Testis (tissue), 2 donors: ENCODE results near the gene TACC2.

Source experiments
- POLR2A ChIP-seq: fragments of 450-650 bp; IDR thresholded peaks from one replicate; pipeline ENCODE4 v1.6.1; 2017; ENCODE audit warnings: antibody characterized with exemption, mild to moderate bottlenecking, moderate library complexity
- TF ChIP-seq, protein P1 (sequence below), 3 experiments: fragments of 450-650 bp in 2 of 3; fragments of 200-600 bp in 1 of 3; sonication (generic) in 1 of 3; IDR thresholded peaks; one replicate each; pipeline ENCODE4 v1.5.1; 2016 to 2019; ENCODE audit warnings: antibody characterized with exemption in 3 of 3, mild to moderate bottlenecking in 2 of 3, moderate library complexity in 1 of 3

DNA sequence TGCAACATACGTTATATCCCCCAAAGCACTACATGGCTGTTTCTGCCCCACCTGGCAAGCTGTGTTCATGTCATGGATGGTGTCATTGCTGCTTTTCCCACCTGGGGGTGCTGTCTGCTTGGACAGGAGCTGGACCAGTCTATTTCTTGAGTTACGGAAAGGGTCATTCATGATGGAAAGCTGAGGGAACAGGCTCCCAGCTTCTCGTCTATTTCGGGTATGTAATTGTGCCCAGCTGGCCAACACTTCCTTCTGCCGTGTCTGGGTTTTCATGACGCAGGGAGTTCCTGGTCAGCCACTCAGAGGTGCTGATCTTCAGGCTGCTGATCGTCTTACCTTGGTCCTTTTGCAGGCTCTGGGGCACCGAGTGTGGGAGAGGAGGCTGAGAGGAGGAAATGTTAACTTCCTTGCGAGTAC lies 290.8 kb downstream of the TACC2 start:
- TF ChIP-seq, protein P1, sequence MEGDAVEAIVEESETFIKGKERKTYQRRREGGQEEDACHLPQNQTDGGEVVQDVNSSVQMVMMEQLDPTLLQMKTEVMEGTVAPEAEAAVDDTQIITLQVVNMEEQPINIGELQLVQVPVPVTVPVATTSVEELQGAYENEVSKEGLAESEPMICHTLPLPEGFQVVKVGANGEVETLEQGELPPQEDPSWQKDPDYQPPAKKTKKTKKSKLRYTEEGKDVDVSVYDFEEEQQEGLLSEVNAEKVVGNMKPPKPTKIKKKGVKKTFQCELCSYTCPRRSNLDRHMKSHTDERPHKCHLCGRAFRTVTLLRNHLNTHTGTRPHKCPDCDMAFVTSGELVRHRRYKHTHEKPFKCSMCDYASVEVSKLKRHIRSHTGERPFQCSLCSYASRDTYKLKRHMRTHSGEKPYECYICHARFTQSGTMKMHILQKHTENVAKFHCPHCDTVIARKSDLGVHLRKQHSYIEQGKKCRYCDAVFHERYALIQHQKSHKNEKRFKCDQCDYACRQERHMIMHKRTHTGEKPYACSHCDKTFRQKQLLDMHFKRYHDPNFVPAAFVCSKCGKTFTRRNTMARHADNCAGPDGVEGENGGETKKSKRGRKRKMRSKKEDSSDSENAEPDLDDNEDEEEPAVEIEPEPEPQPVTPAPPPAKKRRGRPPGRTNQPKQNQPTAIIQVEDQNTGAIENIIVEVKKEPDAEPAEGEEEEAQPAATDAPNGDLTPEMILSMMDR (IDR thresholded peaks at IDR 0.05) = peak in 2 of 3 experiments; percentile 8 to 53
- TF ChIP-seq POLR2A = no peak
